Camera-type eye (tissue), 1 donor: Measurements from ENCODE around the gene PLEKHA6. TPM values are rescaled to one million over a fixed set of nuclear protein-coding genes. Genes with fewer than 3 reads are reported as not detected.

Experiments used
- total RNA-seq: library from RNA; depleted of rRNA; stranded (reverse); fragments of >200 nt; gene quantifications from one replicate; pipeline ENCODE4 v1.2.3, GENCODE V29; 2014

The PLEKHA6 gene, protein sequence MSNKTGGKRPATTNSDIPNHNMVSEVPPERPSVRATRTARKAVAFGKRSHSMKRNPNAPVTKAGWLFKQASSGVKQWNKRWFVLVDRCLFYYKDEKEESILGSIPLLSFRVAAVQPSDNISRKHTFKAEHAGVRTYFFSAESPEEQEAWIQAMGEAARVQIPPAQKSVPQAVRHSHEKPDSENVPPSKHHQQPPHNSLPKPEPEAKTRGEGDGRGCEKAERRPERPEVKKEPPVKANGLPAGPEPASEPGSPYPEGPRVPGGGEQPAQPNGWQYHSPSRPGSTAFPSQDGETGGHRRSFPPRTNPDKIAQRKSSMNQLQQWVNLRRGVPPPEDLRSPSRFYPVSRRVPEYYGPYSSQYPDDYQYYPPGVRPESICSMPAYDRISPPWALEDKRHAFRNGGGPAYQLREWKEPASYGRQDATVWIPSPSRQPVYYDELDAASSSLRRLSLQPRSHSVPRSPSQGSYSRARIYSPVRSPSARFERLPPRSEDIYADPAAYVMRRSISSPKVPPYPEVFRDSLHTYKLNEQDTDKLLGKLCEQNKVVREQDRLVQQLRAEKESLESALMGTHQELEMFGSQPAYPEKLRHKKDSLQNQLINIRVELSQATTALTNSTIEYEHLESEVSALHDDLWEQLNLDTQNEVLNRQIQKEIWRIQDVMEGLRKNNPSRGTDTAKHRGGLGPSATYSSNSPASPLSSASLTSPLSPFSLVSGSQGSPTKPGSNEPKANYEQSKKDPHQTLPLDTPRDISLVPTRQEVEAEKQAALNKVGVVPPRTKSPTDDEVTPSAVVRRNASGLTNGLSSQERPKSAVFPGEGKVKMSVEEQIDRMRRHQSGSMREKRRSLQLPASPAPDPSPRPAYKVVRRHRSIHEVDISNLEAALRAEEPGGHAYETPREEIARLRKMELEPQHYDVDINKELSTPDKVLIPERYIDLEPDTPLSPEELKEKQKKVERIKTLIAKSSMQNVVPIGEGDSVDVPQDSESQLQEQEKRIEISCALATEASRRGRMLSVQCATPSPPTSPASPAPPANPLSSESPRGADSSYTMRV
- total RNA-seq: 17.5 TPM

DNA sequence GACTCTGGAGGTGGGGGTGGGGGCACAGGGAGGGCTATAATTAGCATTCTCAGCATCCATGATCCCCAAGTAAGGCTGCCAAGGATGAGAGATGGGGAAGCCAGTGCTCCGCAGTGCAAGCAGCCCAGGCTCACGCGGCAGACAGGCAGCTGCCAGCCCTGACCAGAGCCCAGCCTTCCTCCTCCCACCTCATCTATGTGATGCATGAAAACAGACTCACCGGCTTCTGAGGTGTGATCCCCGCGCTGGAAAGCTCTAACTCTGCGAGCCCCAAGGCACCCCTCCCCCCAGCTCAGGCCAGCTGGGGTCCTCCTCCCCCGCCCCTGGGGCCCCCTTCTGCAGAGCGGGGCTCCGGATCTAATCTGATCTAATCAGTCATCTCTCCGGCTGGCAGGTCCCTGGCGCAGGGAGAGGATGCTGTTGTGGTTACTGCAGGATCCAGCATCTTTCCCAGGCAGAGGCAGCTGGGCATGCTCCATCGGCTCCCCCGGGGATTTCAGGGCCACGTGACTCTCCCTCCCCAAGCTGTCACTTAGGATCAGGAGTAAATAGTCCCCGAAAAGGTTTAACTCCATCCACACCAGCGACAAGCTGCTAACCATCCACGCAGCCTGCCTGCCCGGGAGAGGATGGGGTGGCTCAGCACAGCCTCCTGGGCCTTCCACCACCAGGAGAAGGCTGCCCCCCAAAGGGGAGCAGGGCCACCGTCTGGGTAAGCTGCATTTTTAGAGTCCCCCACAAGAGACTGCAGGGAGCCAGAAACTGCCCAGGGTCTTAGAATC is at the start of gene PLEKHA6:
TSS of gene PLEKHA6 (minus strand) at position 456 of the 782 bp plus-strand sequence. CDS start 86,202 bp downstream, outside the sequence.

DNA sequence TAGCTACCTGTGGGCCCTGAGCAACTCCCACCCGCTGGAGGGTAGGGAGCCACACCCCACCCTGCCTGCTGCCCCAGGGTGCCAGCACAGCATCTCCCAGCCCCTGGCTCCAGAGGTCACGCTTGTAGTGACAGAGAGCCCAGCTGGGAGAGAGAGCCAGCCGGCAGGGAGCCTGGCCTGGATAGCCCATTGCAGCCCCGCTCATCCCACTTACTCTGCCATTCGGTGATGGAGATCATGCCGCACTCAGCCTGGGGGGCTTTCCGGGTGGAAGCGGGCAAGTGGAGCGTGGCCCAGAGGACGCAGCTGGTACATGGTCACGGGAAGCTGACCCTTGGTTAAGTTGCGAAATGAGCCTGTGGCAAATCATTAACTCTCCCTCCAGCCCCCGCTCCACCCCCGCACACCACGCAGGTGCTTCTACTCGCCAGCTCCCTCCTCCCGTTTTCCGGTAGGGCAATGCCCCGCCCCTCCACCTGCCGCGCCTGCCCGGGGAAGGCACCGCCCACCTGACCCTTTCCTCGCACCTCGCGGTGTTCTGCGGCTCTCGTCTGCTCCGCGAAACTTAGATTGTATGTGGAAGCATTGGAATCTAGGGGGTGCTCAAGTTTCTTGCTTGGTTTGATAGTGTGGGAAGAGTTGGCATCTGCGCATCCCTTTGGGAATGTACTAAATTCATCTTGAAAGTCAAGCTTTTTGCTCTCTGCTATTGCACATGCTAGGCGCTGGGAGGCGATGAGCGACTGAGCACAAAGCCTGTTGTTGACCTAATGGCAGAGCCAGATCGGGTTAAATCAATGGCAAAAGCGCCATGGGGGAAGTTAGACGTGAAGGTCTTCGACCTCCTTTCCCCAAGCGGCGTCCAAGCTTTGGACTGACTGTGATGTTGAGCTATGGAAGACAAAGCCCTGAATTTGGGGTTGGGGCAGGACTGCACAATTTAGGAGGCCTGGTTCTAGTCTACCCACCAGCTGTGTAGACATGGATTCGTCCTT is 145.8 kb downstream of the PLEKHA6 start, which contains the start of gene GOLT1A:
TSS of gene GOLT1A (minus strand) at position 321 of the 995 bp plus-strand sequence. CDS start at position 239, 82 bp downstream.

DNA sequence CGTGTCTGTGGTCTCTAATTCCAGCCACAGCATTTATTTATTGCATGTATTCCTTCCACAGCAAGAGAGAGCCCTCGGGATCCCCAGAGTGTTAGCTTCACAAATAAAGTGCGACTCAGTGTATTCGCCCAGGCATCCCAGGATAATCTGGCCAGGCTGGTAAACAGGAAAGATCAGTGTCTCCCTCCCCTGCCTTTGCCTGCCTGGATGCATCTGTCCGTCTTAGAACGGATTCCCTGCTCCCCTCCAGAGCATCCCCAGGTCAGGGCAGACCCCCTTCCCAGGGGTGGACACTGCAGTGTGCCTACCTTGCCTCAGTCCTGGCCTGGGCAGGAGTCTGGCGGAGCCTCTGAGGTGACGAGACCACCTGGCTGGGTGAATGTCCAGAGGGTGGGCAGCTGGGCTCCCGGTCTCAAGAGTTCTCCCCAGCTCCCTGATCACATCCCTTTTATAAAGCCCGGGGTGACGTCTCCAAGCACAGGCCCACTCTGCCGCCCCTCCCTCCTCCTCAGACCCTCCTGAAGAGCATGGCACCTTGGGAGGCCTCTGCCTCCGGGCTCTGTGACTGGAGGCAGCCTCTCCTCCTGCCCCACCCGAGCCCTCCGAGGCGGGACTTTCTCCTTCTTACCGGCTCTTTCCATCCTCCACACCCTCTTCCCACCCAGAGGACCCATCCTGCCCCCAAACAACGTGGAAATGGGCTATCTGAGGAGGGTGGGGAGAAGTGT is 163.5 kb downstream of the PLEKHA6 start, which contains the start of gene KISS1:
TSS of gene KISS1 (minus strand) at position 424 of the 728 bp plus-strand sequence. CDS start 3,615 bp downstream, outside the sequence.

Other genes with a start within 250 kb of the PLEKHA6 start
- 12.7 TPM for gene ETNK2, start 207.9 kb downstream of the PLEKHA6 start, total RNA-seq
- not detected for gene REN, start 193.6 kb downstream of the PLEKHA6 start, total RNA-seq
- not detected for gene KISS1, start 163.4 kb downstream of the PLEKHA6 start, total RNA-seq
- not detected for gene GOLT1A, start 145.9 kb downstream of the PLEKHA6 start, total RNA-seq
- gene PPP1R15B, start 51.9 kb upstream of the PLEKHA6 start, total RNA-seq: 62.1 TPM
- 44.6 TPM for gene PIK3C2B, start 134.9 kb upstream of the PLEKHA6 start, total RNA-seq
- 173 TPM for gene MDM4, start 156.5 kb upstream of the PLEKHA6 start, total RNA-seq